ENCODE results near the gene MPO.

Gene MPO

DNA sequence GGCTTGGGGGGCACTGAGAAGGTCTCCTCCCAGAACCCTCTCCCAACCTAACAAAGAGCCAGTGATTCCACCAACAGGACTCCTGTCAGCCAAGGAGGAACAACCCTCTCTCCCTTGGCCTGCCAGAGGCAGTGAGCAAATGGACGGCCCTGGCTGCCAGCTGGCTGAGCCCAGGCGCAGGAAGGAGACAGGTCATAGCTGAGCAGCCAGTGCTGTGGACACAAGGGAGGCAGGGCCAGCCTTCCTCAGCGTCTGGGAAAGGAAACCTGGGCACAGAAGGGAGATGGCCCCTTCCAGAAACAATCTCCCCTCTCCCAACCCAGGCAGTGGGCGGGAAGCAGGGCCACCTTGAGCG is 2.1 kb downstream of the MPO start:
- DNase-seq (ENCODE audit: low spot score): no peak

DNA sequence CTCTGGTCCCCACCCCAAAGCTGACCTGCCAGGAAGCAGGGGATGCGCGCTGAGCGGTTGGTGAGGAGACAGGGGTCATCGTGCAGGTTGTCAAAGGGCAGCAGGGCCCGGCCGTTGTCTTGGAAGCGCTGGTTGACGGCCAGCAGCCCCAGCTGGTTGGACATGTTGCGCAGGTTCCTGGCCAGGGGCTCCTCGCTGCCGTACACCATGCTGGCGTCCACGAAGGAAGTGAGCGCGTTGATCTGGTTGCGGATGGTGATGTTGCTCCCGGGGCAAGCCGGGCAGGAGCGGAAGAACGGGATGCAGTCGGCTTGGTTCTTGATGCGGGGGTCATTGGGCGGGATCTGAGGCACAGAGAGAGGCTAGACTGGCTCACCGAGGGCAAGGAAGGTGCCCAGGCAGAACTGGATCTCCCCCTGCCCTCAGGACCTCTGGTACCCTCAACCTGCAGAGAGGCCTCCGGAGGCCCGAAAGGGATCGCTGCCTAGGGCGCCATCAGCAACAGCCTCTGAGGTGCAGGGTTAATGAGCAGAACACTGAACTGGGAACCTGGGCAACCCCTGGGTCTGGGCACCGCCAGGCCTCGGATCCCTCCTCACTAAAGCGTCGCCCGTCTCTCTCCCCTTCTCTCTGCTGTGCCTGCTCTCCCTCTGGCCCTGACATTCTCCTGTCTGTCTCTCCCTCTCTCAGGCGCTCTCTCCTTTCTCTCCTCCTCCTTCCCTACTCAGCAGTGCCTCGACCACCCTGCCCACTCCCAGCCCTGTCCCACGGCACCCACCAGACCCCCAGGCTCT is 2.7 kb downstream of the MPO start:
- no peak for DNase-seq (ENCODE audit: low spot score)

DNA sequence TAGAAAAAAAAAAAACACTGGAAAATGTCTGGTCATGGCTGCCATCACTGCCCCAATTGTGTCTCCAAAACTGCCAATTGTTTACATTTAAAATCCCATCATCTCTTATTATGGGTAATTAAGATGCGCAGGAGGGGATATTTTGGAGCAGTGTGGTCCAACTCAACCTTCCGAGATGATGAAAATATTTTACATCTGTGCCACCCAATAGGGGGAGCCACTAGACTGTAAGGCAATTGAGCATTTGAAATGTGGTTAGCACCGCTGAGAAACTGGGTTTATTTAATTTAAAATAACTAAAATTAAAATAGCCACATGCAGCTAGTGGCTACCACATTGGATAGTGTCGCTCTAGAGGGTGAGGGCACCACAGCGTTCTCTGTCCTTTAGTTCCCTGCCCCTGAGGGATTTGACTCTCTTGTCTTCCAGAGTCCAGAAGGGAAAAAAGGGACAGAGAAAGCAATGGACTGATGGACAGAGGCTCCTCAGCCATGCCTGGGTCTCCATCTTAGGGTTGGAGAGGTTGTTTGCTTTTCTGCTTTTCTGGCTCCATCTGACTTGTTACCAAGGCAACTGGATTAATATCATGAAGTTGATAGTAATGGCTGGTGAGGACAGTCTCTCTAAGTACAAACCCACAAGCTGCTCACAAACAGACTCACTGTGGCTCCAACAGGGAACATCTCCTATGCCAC is 3.5 kb downstream of the MPO start:
- no peak for DNase-seq (ENCODE audit: low spot score)

DNA sequence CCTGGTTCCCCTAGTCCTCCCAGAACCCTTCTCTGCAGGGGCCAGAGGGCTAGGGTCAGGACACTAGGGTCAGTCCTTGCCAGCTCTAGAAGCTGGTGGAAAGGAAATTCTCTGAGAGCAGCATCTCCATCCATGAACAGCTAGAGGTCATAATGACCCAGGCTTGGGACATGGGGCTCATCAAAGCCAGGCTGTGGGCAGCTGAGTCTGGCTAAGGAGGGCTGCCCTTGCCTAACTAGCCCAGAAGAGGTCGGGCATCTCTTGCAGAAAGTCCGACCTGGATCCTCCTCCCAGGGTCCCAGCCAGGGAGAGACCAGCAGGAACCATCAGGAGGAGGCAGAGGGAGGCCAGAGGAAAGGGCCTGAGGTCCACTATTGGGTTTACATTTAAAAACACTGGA is 4.3 kb downstream of the MPO start:
- DNase-seq (ENCODE audit: low spot score): no peak

DNA sequence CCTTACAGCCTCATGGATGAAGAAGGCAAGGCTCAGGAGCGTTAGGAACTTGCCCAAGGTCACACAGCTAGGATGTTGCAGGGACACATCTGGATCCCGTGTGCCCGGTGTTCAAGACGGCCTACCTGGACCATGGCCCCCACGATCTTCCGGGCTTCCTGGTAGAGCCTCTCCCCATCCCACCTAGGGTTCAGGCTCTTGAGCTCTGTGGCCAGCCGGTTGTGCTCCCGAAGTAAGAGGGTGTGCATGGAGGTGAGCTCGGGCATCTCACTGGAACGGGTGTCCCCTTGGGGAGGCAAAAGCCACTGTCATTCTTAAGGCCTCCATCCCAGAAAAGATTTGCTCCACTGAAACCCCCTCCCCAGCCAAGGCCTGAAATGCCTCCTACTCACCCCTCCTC is 5.3 kb downstream of the MPO start:
- DNase-seq (ENCODE audit: low spot score): no peak

DNA sequence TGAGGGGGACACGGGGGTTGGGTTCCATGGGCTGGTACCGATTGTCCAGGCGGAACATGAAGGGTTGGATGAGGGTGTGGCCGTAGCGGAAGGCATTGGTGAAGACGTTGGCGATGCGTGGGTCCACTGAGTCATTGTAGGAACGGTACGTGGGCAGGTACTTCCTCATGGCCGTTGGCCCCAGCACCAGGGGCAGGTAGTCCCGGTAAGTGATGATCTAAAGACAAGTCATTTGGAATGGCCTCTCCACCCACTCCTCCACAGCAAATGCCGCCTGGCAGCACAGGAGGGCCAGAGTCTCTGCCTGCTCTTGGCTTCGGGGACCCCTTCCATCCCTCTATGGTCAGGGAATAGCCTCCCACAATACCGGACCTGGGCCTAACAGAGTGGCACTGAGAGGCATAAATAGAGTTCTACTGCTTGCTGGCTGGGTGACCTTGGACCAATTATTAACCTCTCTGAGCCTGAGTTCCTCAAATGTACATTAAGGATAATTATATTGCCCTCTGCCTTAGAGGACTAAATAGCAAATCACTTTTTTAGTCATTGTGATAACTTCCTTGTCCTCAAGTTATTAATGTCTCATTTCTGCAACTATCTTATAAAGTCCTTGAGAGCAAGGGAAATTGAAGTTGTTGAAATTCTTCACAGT is 7.2 kb downstream of the MPO start:
- DNase-seq (ENCODE audit: low spot score): no peak

DNA sequence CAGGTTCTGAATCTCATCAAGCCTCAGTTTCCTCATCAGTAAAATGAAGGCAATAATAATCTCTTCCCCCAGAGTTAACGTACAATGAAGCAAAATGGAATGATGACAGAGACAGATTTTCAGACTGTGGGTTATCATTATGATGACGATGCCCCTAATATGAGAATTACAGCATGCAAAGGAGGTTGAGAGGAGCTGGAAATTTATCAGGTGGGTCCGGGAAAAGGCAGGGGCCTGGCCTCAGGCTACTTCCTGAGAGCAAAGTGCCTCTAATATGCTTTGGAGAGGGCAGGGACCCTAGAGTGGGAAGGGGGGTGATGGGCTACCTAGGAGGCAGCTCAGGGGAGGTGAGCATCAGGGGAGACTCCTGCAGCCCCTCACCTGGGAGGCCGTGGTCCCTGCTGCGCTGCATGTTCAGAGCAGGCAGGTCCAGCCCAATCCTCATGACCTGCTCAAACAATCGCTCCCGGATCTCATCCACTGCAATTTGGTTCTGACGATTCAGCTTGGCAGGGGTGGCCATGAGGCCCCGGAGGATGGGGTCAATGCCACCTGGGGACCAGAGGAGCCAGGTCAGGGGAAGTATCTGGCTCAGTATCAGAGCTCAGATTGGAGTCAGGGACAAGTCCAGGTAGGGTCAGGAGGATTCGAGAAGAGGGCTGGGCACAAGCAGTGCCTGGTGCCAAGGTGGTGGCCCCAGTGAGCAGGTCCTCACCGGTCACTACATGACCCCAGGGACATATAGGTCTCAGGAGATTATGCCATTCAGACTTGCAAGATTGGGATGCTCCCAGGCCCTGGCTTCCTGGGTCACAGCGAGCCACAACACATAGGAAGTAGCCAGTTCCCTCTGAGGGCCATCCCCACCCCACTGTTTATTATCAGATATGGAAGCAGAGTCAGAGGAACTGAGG is 8.1 kb downstream of the MPO start:
- no peak for DNase-seq (ENCODE audit: low spot score)

DNA sequence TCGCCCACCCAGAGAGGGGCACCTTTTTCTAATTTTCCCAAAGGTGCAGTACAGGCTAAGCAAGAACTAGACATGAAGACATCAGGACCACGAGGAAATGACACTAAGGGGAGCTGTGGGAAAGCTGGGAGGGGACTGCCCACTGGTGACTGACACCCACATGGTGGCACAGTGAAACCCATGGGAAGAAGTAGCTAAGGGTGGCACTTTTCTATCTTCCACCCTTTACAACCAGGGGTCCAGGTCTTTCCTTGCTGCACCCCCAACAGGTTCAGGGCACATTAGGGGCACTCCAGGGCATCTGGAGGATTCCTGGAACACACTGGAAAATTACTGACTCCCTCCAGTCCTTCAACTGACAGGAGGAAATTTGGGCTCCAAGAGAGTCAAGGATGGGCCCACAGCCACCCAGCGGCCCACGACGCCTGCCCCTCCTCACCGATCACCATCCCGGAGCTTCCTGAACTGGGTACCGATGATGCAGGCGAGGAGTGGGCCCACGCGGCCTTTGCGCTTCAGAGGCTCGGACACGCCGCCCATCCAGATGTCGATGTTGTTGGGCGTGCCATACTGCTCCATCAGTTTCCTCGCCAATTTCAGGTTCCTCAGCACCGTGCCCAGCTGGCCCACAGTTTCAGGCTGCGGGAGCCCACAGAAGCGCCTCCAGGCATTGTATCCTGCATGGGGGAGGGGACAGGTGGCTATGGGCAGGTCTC is 9.4 kb downstream of the MPO start:
- no peak for DNase-seq (ENCODE audit: low spot score)

DNA sequence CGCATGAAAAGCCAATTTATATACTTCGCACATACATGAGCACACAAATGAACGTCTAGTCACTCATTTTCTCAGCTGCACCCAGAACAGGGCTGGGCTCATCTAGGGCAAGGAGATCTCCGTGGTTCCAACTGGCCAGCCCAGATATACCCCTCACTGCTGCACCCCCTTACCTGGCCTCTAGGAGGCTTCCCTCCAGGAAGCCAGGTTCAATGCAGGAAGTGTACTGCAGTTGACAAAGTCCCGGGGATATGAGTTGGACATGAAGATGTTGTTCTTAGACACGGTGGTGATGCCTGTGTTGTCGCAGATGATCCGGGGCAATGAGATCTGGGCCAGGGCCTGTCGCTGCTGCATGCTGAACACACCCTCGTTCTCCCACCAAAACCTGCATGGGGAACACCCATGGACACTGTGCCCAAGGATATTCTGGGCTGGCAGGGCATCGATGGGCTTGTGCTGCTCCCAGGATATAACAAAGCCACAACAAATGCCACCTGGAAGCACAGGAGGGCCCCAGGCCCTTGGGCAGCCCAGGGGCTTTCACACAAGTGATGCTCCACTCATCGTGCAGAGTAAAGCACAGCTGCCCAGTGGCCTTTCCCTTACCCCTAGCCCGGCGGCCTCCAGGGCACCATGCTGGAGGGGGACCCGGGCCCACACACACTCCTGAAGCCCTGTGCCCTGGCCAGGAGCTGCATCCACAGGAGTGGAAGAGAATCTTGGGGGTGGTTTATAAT is 10.1 kb downstream of the MPO start:
- peak; percentile 30 for DNase-seq (ENCODE audit: low spot score)

DNA sequence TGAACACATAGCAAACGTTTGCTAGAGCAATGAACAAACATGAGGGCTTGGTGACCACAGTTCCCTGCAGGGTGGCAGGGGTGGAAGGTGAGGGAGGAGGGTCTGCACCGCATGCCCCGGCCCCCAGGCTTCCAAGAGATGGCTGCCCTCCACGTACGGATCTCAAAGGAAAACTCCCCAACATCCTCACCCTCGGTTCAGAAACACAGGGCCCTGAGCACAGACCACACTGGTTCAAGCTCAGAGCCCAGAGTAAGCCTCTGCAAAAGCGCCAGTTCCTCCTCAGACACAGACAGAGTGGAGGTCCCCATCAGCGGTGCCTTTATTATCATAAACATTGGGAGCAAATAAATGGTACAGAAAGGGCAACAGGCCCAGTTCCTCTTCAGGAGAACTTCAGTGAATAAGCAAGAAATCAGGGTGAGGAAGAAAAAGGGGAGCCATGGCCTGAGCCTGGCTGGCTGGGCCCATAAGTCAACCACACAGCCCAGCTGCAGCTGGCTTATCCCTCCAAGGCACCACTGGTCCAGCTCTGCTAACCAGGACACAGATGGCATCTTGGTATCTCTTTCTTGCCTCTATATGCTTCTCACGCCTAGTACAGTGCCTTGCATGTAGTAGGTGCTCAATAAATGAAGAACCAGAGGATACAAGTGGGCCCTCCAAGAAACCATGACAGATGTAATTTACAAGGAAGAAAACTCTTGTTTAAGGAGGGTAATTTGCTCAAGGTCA is 11.0 kb downstream of the MPO start:
- no peak for DNase-seq (ENCODE audit: low spot score)

DNA sequence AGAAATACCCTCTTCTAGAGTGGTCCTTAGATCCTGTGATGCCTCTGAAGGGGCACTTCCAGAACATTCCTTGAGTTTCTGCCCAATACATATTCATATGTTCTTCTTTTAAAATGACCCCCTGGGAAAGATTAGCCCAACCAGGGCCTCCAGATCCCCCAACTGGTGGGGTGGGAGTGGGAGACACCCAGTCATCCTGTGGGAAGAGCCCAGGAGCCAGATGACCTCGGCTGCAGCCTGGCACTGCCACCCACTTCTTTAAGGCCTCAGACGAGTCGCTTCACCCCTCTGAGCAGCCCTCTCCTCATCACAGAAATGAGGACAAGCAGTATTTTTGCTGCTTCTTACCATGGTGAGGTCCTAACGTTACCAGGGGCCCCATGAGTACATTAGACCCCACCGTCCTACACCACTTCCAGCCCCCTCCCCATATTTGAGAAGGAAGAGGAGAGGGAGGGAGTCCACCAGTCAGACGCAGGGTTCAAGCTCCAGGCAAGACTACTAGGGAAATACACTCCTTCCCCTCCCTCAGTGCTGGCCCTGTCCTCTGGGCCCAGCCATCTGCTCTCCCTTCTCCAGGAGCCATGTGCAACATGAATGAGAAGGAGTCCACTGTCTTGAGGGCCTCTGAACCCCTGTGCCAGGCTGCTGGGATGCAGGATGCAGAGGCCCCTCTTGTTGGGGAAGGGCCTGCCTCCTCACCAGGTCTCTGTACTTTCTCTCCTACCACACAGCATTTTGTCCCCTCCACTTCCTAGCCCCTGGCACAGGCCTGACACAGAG is 11.8 kb downstream of the MPO start:
- DNase-seq (ENCODE audit: low spot score): no peak

DNA sequence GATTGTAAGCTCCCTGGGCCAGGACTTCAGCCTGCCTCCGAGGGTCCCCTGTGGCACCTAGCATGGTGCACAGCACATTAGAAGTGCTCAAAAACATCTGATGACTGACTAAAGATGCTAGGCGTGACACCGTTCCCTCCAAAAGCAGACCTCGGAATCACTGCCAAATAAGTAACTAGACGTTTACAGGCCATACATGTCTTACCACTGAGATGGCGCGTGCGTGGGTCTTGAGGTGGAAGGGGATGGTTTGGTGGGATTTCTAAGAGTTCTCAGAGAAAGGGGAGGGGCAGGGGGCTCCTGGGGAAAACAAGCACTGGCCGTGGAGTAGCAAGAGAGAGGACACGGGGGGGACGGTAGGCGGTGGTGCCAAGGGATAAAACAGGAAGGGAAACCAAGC is 12.4 kb downstream of the MPO start:
- no peak for DNase-seq (ENCODE audit: low spot score)

DNA sequence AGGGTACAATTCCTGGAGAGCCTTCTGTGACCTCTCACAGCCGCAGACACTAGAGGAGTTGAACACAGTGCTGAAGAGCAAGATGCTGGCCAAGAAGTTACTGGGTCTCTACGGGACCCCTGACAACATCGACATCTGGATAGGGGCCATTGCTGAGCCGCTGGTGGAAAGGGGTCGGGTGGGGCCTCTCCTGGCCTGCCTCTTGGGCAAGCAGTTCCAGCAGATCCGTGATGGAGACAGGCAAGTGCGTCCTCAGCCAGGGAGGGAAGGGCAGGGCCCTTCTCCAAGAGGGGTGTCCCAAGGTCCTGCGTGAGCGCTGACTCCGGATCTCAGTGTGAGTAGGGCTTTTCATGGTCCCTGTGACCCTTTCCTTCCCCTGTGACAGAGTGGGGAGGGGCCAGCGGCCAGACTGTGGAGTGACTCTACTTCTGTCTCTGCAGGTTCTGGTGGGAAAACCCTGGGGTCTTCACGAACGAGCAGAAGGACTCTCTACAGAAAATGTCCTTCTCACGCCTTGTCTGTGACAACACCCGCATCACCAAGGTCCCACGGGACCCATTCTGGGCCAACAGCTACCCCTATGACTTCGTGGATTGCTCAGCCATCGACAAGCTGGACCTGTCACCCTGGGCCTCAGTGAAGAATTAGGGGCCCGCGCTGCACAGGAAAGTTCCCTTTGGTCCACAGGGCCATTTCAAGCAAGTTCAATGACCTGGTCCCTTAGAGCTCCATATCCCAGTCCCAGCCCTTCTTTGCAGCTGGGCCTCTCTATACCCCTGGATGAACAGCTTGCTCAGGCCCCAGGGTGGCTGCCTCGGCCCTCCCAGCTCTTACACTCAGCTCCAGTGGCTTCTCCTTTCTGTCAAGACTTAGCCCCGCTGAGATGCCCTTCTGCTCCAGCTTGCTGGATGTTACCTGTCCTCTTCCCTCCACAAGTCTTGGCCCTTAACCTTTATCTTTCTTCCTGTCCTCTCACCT is 13.1 kb downstream of the MPO start:
- DNase-seq (ENCODE audit: low spot score): no peak

DNA sequence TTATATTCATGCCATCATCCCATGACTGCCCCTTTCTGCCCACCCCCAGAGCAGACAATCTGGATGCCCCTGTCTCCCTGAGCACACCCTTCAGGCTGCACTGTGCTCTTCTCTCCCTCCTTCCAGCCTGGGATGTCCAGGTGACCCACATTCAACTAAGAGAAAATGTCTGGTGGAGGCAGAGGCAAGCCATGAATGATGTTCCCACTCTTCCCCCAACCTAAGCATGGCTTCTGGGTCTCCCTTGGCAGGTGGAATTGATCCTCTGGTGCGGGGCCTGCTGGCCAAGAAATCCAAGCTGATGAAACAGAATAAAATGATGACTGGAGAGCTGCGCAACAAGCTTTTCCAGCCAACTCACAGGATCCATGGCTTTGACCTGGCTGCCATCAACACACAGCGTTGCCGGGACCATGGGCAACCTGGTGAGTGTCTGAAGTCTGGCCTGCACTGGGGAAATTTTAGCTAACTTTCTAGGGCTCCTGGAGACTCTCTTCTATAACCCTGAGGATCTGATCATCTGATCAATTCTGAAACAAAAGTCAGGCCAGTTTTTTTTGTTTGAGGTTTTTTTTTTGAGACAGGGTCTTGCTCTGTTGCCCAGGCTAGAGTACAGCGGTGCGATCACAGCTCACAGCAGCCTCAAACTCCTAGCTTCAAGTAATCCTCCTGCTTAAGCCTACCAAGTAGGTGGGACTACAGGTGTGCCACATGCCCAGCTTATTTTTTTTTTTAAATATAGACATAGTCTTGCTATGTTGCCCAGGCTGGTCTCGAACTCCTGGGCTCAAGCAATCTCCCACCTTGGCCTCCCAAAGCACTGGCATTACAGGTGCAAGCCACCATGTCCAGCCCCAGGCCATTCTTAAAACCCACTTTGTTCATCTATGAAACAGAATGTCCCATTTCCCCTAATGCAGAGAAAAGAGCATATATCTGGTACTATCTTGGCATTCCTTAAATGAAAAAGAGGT is 14.5 kb downstream of the MPO start:
- no peak for DNase-seq (ENCODE audit: low spot score)

DNA sequence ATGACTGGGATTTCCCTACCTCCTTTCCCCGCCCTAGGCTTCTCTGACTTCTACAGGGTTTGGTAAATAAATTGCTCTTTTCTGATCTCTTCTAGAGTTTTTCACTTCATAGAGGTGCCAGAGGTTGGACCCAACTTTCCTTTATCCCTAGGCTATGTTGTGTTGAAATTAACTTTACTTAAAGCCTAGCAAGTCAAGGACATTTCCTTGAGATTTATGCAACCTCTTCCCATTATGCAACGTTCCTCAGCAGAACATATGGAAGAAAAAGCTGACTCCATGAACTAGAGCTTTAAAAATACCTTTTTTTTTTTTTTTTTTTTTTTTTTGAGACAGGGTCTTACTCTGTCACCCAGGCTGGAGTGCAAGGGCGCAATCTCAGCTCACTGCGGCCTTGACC is 15.5 kb downstream of the MPO start:
- DNase-seq (ENCODE audit: low spot score): no peak

DNA sequence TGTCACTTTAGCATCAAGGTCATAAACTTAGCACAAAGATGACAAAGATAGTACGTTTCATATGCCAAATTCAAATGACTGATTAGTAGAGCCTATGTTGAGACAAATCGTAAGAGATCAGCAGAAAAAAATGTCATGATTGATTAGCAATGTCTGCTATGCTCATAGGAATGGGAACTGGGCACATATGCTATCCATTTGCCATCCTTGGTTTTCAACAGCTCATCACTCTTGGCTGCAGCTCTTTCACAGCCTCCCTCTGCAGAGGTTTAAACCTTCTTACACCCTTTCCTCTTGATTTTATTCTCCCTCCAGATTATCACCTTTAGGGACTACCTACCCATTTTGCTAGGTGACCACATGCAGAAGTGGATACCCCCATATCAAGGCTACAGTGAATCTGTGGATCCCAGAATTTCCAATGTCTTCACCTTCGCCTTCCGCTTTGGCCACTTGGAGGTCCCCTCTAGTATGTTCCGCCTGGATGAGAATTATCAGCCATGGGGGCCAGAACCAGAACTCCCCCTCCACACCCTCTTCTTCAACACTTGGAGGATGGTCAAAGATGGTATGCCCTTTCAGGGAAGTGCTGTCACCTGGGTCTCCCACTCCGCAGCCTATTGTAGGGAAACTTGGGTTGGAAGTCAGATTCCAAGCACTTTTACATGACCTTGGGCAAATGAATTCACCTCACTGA is 16.2 kb downstream of the MPO start:
- DNase-seq (ENCODE audit: low spot score): no peak

Measured in SW480 (cell line).